Measurements from ENCODE around the gene TRAF3IP3.

The TRAF3IP3 gene

GRCh38 chr1:209755926-209756614 lies at the start of gene TRAF3IP3:
TRAF3IP3 (plus strand) TSS chr1:209756053; CDS start chr1:209760040, 3,987 bp downstream.
- H3K4me1 ChIP-seq (ENCODE audit: control insufficient read depth, insufficient read depth, low read length): no peaks in the 10 kb centered on the region
- H3K9ac ChIP-seq (ENCODE audit: low read length): no peak within 1 kb of the TSS
- H3K36me3 ChIP-seq (ENCODE audit: control insufficient read depth, insufficient read depth, low read length, severe bottlenecking): no peaks in the 10 kb centered on the region
- no peak for DNase-seq (ENCODE audit: low read depth)
- no peaks in the 10 kb centered on the region for H3K9me3 ChIP-seq (ENCODE audit: control insufficient read depth, low read length)
- peaks cover 15% of the 10 kb centered on the region for H3K27me3 ChIP-seq (replicated peaks; ENCODE audit: control insufficient read depth, insufficient read depth, low read length)
- H3K4me3 ChIP-seq (ENCODE audit: low read length): no peak within 1 kb of the TSS

GRCh38 chr1:209706622-209707021 lies 49.2 kb upstream of the TRAF3IP3 start:
- DNase-seq (ENCODE audit: low read depth): no peak
- H3K4me1 ChIP-seq (ENCODE audit: control insufficient read depth, insufficient read depth, low read length): peaks cover 33% of the 10 kb centered on the region
- peak overlapping the region; percentile 87 for H3K4me3 ChIP-seq (ENCODE audit: low read length)
- H3K36me3 ChIP-seq (ENCODE audit: control insufficient read depth, insufficient read depth, low read length, severe bottlenecking): peaks cover 36% of the 10 kb centered on the region
- no peak overlapping the region for H3K9ac ChIP-seq (ENCODE audit: low read length)
- no peaks in the 10 kb centered on the region for H3K9me3 ChIP-seq (ENCODE audit: control insufficient read depth, low read length)
- H3K27me3 ChIP-seq (replicated peaks; ENCODE audit: control insufficient read depth, insufficient read depth, low read length): no peaks in the 10 kb centered on the region

GRCh38 chr1:209707308-209707707 lies 48.5 kb upstream of the TRAF3IP3 start:
- Histone ChIP-seq H3K4me3 (ENCODE audit: low read length) (peak overlapping the region; percentile 87), H3K27me3 (replicated peaks; ENCODE audit: control insufficient read depth, insufficient read depth, low read length) (no peaks in the 10 kb centered on the region)
- no peak for DNase-seq (ENCODE audit: low read depth)

GRCh38 chr1:209708297-209708696 lies 47.6 kb upstream of the TRAF3IP3 start:
- Histone ChIP-seq H3K4me1 (ENCODE audit: control insufficient read depth, insufficient read depth, low read length) (peaks cover 39% of the 10 kb centered on the region), H3K27me3 (replicated peaks; ENCODE audit: control insufficient read depth, insufficient read depth, low read length) (no peaks in the 10 kb centered on the region), H3K4me3 (ENCODE audit: low read length) (no peak overlapping the region), H3K36me3 (ENCODE audit: control insufficient read depth, insufficient read depth, low read length, severe bottlenecking) (peaks cover 36% of the 10 kb centered on the region), H3K9ac (ENCODE audit: low read length) (no peak overlapping the region), H3K9me3 (ENCODE audit: control insufficient read depth, low read length) (no peaks in the 10 kb centered on the region)
- DNase-seq (ENCODE audit: low read depth): no peak

More at GRCh38 chr1:209707308-209707707, 48.5 kb upstream of the TRAF3IP3 start:
- Histone ChIP-seq H3K4me1 (ENCODE audit: control insufficient read depth, insufficient read depth, low read length) (peaks cover 33% of the 10 kb centered on the region), H3K9me3 (ENCODE audit: control insufficient read depth, low read length) (no peaks in the 10 kb centered on the region), H3K9ac (ENCODE audit: low read length) (no peak overlapping the region), H3K36me3 (ENCODE audit: control insufficient read depth, insufficient read depth, low read length, severe bottlenecking) (peaks cover 36% of the 10 kb centered on the region)

GRCh38 chr1:209710093-209710492 lies 45.8 kb upstream of the TRAF3IP3 start:
- Histone ChIP-seq H3K9me3 (ENCODE audit: control insufficient read depth, low read length) (no peaks in the 10 kb centered on the region), H3K27me3 (replicated peaks; ENCODE audit: control insufficient read depth, insufficient read depth, low read length) (no peaks in the 10 kb centered on the region), H3K4me1 (ENCODE audit: control insufficient read depth, insufficient read depth, low read length) (peaks cover 27% of the 10 kb centered on the region), H3K4me3 (ENCODE audit: low read length) (no peak overlapping the region), H3K36me3 (ENCODE audit: control insufficient read depth, insufficient read depth, low read length, severe bottlenecking) (peaks cover 36% of the 10 kb centered on the region), H3K9ac (ENCODE audit: low read length) (no peak overlapping the region)
- no peak for DNase-seq (ENCODE audit: low read depth)

- Histone ChIP-seq H3K36me3 (ENCODE audit: control insufficient read depth, insufficient read depth, low read length, severe bottlenecking) (peaks cover 40% of the 10 kb centered on the region), H3K9me3 (ENCODE audit: control insufficient read depth, low read length) (no peaks in the 10 kb centered on the region), H3K27me3 (replicated peaks; ENCODE audit: control insufficient read depth, insufficient read depth, low read length) (no peaks in the 10 kb centered on the region), H3K4me1 (ENCODE audit: control insufficient read depth, insufficient read depth, low read length) (peaks cover 20% of the 10 kb centered on the region), H3K4me3 (ENCODE audit: low read length) (no peak overlapping the region), H3K9ac (ENCODE audit: low read length) (no peak overlapping the region)
- DNase-seq (ENCODE audit: low read depth): no peak
These were observed 45.0 kb upstream of the TRAF3IP3 start for GRCh38 chr1:209710847-209711246.

- no peak for DNase-seq (ENCODE audit: low read depth)
- Histone ChIP-seq H3K4me3 (ENCODE audit: low read length) (no peak overlapping the region), H3K9me3 (ENCODE audit: control insufficient read depth, low read length) (no peaks in the 10 kb centered on the region), H3K9ac (ENCODE audit: low read length) (no peak overlapping the region), H3K27me3 (replicated peaks; ENCODE audit: control insufficient read depth, insufficient read depth, low read length) (no peaks in the 10 kb centered on the region), H3K36me3 (ENCODE audit: control insufficient read depth, insufficient read depth, low read length, severe bottlenecking) (peaks cover 7% of the 10 kb centered on the region), H3K4me1 (ENCODE audit: control insufficient read depth, insufficient read depth, low read length) (peaks cover 6% of the 10 kb centered on the region)
These were observed 41.5 kb upstream of the TRAF3IP3 start for GRCh38 chr1:209714338-209714737.

- no peak for DNase-seq (ENCODE audit: low read depth)
- H3K4me3 ChIP-seq (ENCODE audit: low read length): no peak overlapping the region
- H3K9ac ChIP-seq (ENCODE audit: low read length): no peak overlapping the region
- H3K27me3 ChIP-seq (replicated peaks; ENCODE audit: control insufficient read depth, insufficient read depth, low read length): no peaks in the 10 kb centered on the region
- H3K36me3 ChIP-seq (ENCODE audit: control insufficient read depth, insufficient read depth, low read length, severe bottlenecking): peaks cover 4% of the 10 kb centered on the region
- H3K4me1 ChIP-seq (ENCODE audit: control insufficient read depth, insufficient read depth, low read length): peaks cover 11% of the 10 kb centered on the region
- H3K9me3 ChIP-seq (ENCODE audit: control insufficient read depth, low read length): no peaks in the 10 kb centered on the region
These were observed 40.5 kb upstream of the TRAF3IP3 start for GRCh38 chr1:209715314-209715713.

- H3K27me3 ChIP-seq (replicated peaks; ENCODE audit: control insufficient read depth, insufficient read depth, low read length): no peaks in the 10 kb centered on the region
- no peak for DNase-seq (ENCODE audit: low read depth)
- H3K4me3 ChIP-seq (ENCODE audit: low read length): no peak overlapping the region
- peaks cover 25% of the 10 kb centered on the region for H3K4me1 ChIP-seq (ENCODE audit: control insufficient read depth, insufficient read depth, low read length)
- H3K9me3 ChIP-seq (ENCODE audit: control insufficient read depth, low read length): no peaks in the 10 kb centered on the region
- H3K36me3 ChIP-seq (ENCODE audit: control insufficient read depth, insufficient read depth, low read length, severe bottlenecking): peaks cover 4% of the 10 kb centered on the region
- H3K9ac ChIP-seq (ENCODE audit: low read length): no peak overlapping the region
These were observed 38.0 kb upstream of the TRAF3IP3 start for GRCh38 chr1:209717818-209718217.

- DNase-seq (ENCODE audit: low read depth): peak; percentile 34
- no peaks in the 10 kb centered on the region for H3K9me3 ChIP-seq (ENCODE audit: control insufficient read depth, low read length)
- no peaks in the 10 kb centered on the region for H3K27me3 ChIP-seq (replicated peaks; ENCODE audit: control insufficient read depth, insufficient read depth, low read length)
- H3K9ac ChIP-seq (ENCODE audit: low read length): peak overlapping the region; percentile 51
- H3K4me3 ChIP-seq (ENCODE audit: low read length): no peak overlapping the region
- H3K4me1 ChIP-seq (ENCODE audit: control insufficient read depth, insufficient read depth, low read length): peaks cover 39% of the 10 kb centered on the region
- H3K36me3 ChIP-seq (ENCODE audit: control insufficient read depth, insufficient read depth, low read length, severe bottlenecking): peaks cover 4% of the 10 kb centered on the region
These were observed 35.5 kb upstream of the TRAF3IP3 start for GRCh38 chr1:209720326-209720725.

- Histone ChIP-seq H3K36me3 (ENCODE audit: control insufficient read depth, insufficient read depth, low read length, severe bottlenecking) (no peaks in the 10 kb centered on the region), H3K9me3 (ENCODE audit: control insufficient read depth, low read length) (no peaks in the 10 kb centered on the region), H3K27me3 (replicated peaks; ENCODE audit: control insufficient read depth, insufficient read depth, low read length) (no peaks in the 10 kb centered on the region), H3K9ac (ENCODE audit: low read length) (peak overlapping the region; percentile 51), H3K4me3 (ENCODE audit: low read length) (no peak overlapping the region), H3K4me1 (ENCODE audit: control insufficient read depth, insufficient read depth, low read length) (peaks cover 39% of the 10 kb centered on the region)
- no peak for DNase-seq (ENCODE audit: low read depth)
These were observed 35.0 kb upstream of the TRAF3IP3 start for GRCh38 chr1:209720826-209721225.

- Histone ChIP-seq H3K4me1 (ENCODE audit: control insufficient read depth, insufficient read depth, low read length) (peaks cover 39% of the 10 kb centered on the region), H3K4me3 (ENCODE audit: low read length) (no peak overlapping the region), H3K27me3 (replicated peaks; ENCODE audit: control insufficient read depth, insufficient read depth, low read length) (no peaks in the 10 kb centered on the region), H3K9me3 (ENCODE audit: control insufficient read depth, low read length) (no peaks in the 10 kb centered on the region), H3K9ac (ENCODE audit: low read length) (peak overlapping the region; percentile 51), H3K36me3 (ENCODE audit: control insufficient read depth, insufficient read depth, low read length, severe bottlenecking) (no peaks in the 10 kb centered on the region)
- DNase-seq (ENCODE audit: low read depth): no peak
These were observed 34.5 kb upstream of the TRAF3IP3 start for GRCh38 chr1:209721323-209721722.
